ENCODE measurements around the gene ZNF202. TPM values are rescaled to one million over a fixed set of nuclear protein-coding genes. Genes with fewer than 3 reads are reported as not detected.

ZNF202 gene
- total and polyA plus RNA-seq, 12 donors, result 1.5 to 11.2 (median 6.8) TPM

DNA sequence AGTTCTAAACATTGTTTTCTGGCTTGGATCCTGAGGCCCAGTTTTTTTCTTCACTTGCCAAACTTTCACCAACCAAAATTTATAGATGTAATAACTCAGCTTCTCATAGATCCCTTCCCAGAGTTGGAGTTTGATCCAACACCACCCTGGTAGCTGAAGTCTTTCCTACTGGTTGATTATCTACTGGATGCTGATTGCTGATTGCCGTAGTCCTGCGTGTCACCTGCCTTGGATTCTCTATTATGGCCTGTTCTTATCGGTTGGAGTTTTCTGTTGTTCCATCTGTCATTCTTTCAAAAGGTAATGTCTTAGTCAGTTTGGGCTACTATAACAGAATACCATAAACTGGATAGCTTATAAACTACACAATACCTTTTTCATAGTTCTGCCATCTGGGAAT lies 30.2 kb upstream of the ZNF202 start:
- intact Hi-C loops (cut with DNase I), result no loop called here
- H3K36me3 ChIP-seq (replicated peaks in 1 of 2), result no peaks in the 10 kb centered on the region
- no peak for TF ChIP-seq POLR2A (IDR thresholded peaks at IDR 0.05)
- TF ChIP-seq, protein P1, sequence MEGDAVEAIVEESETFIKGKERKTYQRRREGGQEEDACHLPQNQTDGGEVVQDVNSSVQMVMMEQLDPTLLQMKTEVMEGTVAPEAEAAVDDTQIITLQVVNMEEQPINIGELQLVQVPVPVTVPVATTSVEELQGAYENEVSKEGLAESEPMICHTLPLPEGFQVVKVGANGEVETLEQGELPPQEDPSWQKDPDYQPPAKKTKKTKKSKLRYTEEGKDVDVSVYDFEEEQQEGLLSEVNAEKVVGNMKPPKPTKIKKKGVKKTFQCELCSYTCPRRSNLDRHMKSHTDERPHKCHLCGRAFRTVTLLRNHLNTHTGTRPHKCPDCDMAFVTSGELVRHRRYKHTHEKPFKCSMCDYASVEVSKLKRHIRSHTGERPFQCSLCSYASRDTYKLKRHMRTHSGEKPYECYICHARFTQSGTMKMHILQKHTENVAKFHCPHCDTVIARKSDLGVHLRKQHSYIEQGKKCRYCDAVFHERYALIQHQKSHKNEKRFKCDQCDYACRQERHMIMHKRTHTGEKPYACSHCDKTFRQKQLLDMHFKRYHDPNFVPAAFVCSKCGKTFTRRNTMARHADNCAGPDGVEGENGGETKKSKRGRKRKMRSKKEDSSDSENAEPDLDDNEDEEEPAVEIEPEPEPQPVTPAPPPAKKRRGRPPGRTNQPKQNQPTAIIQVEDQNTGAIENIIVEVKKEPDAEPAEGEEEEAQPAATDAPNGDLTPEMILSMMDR (IDR thresholded peaks at IDR 0.05), result no peak
- WGBS, 4 donors, result 92 to 97% (median 94%) methylated on average over 3 of the region's 3 CpGs
- H3K4me1 ChIP-seq (replicated peaks in 1 of 2), result no peaks in the 10 kb centered on the region
- H3K27me3 ChIP-seq, result no peaks in the 10 kb centered on the region
- no peaks in the 10 kb centered on the region for H3K9me3 ChIP-seq (replicated peaks in 1 of 3)
- no peak for DNase-seq
- H3K27ac ChIP-seq, result no peak overlapping the region
- H3K4me3 ChIP-seq, result no peak overlapping the region

DNA sequence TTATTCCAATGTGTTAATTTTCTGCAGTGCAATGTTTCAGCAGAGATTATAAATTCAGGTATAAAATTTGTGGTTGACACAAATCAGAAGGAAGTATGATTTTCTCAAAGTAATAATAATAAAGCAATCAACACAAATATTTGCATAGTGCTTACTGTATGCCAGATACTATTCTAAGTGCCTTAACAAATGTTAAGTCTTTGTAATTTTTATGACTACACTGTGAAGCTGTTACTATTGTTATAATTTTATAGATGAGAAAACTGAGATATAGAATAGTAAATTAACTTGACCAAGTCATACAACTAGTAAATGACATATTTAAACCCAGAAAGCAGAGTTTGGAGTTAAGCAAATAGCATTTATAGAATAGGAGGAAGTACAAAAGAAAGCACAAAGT lies 29.3 kb upstream of the ZNF202 start:
- TF ChIP-seq, protein P1 (IDR thresholded peaks at IDR 0.05), result no peak
- no peak for TF ChIP-seq POLR2A (IDR thresholded peaks at IDR 0.05)
- no peaks in the 10 kb centered on the region for H3K36me3 ChIP-seq (replicated peaks in 1 of 2)
- H3K9me3 ChIP-seq (replicated peaks in 1 of 3), result no peaks in the 10 kb centered on the region
- DNase-seq, result no peak
- no peak overlapping the region for H3K4me3 ChIP-seq
- H3K4me1 ChIP-seq (replicated peaks in 1 of 2), result no peaks in the 10 kb centered on the region
- no peaks in the 10 kb centered on the region for H3K27me3 ChIP-seq
- intact Hi-C loops (cut with DNase I), result no loop called here
- no peak overlapping the region for H3K27ac ChIP-seq

DNA sequence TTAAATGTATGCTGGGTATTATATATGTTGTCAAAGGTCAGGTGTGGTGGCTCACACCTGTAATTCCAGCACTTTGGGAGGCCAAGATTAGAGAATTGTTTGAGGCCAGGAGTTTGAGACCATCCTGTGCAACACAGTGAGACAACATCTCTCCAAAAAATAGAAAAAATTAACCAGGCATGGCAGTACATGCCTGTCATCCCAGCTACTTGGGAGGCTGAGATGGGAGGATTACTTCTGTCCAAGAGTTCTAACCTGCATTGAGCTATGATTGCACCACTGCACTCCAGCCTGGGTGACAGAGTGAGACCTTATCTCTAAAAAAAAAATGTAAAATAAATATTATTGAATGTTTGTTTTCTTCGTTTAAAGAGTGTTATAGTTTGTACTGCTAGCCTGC lies 24.1 kb upstream of the ZNF202 start:
- intact Hi-C loops (cut with DNase I), result no loop called here
- Histone ChIP-seq H3K36me3 (replicated peaks in 1 of 2) (no peaks in the 10 kb centered on the region), H3K27me3 (no peaks in the 10 kb centered on the region), H3K4me1 (replicated peaks in 1 of 2) (no peaks in the 10 kb centered on the region), H3K27ac (no peak overlapping the region), H3K4me3 (no peak overlapping the region), H3K9me3 (replicated peaks in 1 of 3) (no peaks in the 10 kb centered on the region)
- DNase-seq, result no peak
- 24 to 62% (median 55%) methylated on average over 1 of the region's 1 CpG for WGBS, 4 donors
- TF ChIP-seq, protein P1 (IDR thresholded peaks at IDR 0.05), result no peak
- TF ChIP-seq POLR2A (IDR thresholded peaks at IDR 0.05), result no peak

DNA sequence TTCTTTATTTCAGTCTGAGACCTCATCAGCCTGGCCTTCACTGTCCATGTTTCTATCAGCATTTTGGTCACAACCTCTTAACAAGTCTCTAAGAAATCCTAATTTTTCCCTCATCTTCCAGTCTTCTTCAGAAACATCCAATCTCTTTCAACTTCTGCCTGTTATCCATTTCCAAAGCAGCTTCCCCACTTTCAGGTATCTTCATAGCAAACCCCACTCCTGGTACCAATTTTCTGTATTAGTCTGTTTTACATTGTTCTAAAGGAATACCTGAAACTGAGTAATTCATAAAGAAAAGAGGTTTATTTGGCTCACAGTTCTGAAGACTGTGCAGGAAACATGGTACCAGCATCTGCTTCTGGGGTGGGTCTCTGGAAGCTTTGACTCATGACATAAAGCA lies 21.0 kb upstream of the ZNF202 start:
- Histone ChIP-seq H3K27ac (no peak overlapping the region), H3K9me3 (replicated peaks in 1 of 3) (no peaks in the 10 kb centered on the region), H3K27me3 (no peaks in the 10 kb centered on the region), H3K4me3 (no peak overlapping the region), H3K4me1 (replicated peaks in 1 of 2) (no peaks in the 10 kb centered on the region), H3K36me3 (replicated peaks in 1 of 2) (no peaks in the 10 kb centered on the region)
- DNase-seq, result no peak
- intact Hi-C loops (cut with DNase I), result no loop called here
- TF ChIP-seq, protein P1 (IDR thresholded peaks at IDR 0.05), result no peak
- TF ChIP-seq POLR2A (IDR thresholded peaks at IDR 0.05), result no peak
